Breast epithelium (tissue), 3 donors: ENCODE data around the gene CFAP100.

Source experiments
- POLR2A ChIP-seq: fragments of 450-650 bp; IDR thresholded peaks from one replicate; pipeline ENCODE4 v1.6.1; 2016; ENCODE audit warnings: antibody characterized with exemption, mild to moderate bottlenecking, moderate library complexity
- POLR2AphosphoS5 ChIP-seq, 3 donors: sonication (generic); formaldehyde crosslinking; IDR thresholded peaks; one replicate each; pipeline ENCODE4 v1.6.1; 2017; ENCODE audit warnings: antibody characterized with exemption in 3 of 3
- TF ChIP-seq, protein P1 (sequence below), 3 donors: fragments of 450-650 bp; IDR thresholded peaks; one replicate each; pipeline ENCODE4 v1.5.1; 2016 to 2017; ENCODE audit warnings: antibody characterized with exemption in 3 of 3, mild to moderate bottlenecking in 3 of 3, moderate library complexity in 3 of 3

DNA sequence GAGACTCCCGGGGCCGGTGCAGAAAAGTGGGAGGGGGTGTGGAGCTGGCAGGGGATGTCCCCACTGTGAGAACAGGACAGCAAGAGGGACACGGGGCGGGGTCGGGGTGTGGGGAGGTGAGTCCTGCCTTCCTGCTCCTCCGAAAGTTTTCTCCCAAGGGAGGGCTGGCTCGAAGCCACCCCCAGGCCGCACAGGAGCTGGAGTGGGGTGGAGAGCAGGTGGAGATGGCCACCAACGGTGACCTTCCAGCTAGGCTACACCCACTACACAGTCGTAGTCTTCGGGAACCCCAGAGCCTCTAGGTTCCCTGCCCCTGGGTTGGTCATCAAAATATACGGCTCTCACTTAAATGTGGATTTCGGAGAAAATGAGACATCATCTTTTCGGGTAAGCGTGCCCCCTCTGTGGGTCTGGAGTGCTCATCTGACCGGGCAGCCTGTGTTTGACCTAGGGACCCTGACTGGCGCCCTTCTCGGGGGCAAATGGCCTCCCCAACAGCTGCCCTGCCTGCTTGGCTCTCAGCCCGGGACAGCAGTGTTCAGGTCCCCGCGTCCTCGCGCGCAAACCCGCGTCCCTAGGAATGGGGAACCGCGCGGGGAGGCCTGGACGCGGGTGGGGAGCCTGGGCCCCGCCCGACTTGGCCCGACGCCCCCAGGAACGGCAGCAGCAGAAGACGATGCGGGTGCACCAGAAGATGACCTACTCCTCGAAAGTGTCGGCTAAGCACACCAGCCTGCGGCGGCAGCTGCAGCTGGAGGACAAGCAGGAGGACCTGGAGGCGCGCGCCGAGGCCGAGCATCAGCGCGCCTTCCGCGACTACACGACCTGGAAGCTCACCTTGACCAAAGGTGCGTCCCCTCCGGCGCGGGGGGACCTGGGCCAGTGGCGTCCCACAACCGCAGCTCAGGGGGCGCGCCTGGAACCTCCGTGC, 21.2 kb downstream of the CFAP100 start:
- TF ChIP-seq, protein P1, sequence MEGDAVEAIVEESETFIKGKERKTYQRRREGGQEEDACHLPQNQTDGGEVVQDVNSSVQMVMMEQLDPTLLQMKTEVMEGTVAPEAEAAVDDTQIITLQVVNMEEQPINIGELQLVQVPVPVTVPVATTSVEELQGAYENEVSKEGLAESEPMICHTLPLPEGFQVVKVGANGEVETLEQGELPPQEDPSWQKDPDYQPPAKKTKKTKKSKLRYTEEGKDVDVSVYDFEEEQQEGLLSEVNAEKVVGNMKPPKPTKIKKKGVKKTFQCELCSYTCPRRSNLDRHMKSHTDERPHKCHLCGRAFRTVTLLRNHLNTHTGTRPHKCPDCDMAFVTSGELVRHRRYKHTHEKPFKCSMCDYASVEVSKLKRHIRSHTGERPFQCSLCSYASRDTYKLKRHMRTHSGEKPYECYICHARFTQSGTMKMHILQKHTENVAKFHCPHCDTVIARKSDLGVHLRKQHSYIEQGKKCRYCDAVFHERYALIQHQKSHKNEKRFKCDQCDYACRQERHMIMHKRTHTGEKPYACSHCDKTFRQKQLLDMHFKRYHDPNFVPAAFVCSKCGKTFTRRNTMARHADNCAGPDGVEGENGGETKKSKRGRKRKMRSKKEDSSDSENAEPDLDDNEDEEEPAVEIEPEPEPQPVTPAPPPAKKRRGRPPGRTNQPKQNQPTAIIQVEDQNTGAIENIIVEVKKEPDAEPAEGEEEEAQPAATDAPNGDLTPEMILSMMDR (IDR thresholded peaks at IDR 0.05) = no peak
- TF ChIP-seq POLR2A (no peak), POLR2AphosphoS5 (IDR thresholded peaks at IDR 0.05) (no peak)
